ENCODE results near the gene NIPSNAP2.
"Not testable (repeated sequence)": the region's sequence is repeated elsewhere in the genome, so short reads cannot be mapped to it uniquely, and the experiment has no call there.

Gene NIPSNAP2

DNA sequence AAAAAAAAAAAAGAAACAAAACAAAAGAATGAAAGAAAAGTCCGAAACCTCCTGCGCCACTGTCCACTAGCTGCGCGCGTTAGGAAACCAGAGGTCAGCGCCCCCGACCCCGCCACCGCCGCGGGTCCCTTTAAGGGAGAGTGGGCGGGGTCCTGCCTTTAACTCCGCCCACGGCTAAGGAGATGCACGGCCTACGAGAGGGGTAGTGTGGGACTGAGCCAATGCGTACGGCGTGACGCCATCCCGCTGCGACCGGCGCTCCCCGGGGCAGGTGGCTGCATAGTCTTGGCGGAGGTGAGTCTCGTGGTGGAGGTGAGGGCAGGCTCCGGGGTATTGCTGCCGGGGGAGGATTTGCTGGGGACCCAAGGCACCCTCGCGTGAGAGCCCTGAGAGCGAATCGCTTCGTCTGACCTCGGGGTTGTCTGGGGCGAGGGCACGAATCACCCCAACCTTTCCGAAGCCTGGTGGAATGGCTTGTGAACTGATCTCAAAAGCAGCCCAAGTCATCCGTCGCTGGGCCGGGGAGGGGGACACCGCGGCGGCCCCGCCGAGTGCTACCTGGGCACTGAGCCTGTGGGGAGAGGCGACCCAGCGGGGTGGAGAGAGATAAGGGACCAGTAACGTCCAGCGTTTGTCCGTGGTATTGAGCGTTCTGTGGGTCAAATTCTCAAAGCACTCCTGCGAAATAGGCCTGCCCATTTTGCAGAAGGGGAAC is 12.6 kb upstream of the NIPSNAP2 start, which contains the start of gene MRPS17:
TSS of gene MRPS17 (plus strand) at position 241 of the 715 bp plus-strand sequence. CDS start 1,319 bp downstream, outside the sequence.
- H3F3A ChIP-seq (ENCODE audit: control insufficient read depth, insufficient read depth), result no peaks in the 10 kb centered on the region
- peaks cover 31% of the 10 kb centered on the region for H3K79me2 ChIP-seq (ENCODE audit: control insufficient read depth, low read length)
- peaks cover 6% of the 10 kb centered on the region; the same call in 1 of the 2 replicates for H4K20me1 ChIP-seq (ENCODE audit: control insufficient read depth, insufficient read depth, low read depth, low read length)
- H3K9me2 ChIP-seq (replicated peaks; ENCODE audit: control insufficient read depth, low read length), result no peaks in the 10 kb centered on the region
- H3K36me3 ChIP-seq (ENCODE audit: control insufficient read depth, low read length), result peaks cover 40% of the 10 kb centered on the region
- 0 out of 2 replicates have a peak within 1 kb of the TSS, but pooled peaks have one; percentile 3 for H3K27ac ChIP-seq (ENCODE audit: low read depth, low read length)
- TF ChIP-seq, protein P1, sequence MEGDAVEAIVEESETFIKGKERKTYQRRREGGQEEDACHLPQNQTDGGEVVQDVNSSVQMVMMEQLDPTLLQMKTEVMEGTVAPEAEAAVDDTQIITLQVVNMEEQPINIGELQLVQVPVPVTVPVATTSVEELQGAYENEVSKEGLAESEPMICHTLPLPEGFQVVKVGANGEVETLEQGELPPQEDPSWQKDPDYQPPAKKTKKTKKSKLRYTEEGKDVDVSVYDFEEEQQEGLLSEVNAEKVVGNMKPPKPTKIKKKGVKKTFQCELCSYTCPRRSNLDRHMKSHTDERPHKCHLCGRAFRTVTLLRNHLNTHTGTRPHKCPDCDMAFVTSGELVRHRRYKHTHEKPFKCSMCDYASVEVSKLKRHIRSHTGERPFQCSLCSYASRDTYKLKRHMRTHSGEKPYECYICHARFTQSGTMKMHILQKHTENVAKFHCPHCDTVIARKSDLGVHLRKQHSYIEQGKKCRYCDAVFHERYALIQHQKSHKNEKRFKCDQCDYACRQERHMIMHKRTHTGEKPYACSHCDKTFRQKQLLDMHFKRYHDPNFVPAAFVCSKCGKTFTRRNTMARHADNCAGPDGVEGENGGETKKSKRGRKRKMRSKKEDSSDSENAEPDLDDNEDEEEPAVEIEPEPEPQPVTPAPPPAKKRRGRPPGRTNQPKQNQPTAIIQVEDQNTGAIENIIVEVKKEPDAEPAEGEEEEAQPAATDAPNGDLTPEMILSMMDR (IDR thresholded peaks at IDR 0.05; ENCODE audit: low read depth, low read length, poor library complexity, severe bottlenecking), result no peak
- TF ChIP-seq EZH2phosphoT487 (IDR thresholded peaks at IDR 0.05; ENCODE audit: borderline replicate concordance, low read length), result no peak
- H3K27me3 ChIP-seq (ENCODE audit: control insufficient read depth, low read length), result no peaks in the 10 kb centered on the region
- peaks cover 10% of the 10 kb centered on the region for H3K4me1 ChIP-seq (ENCODE audit: control insufficient read depth, low read length)
- no peaks in the 10 kb centered on the region for H3K9me3 ChIP-seq (ENCODE audit: control insufficient read depth, insufficient read depth, low read length)
- H3K4me3 ChIP-seq (ENCODE audit: low read length), result peak within 1 kb of the TSS; percentile 97
- H3K4me2 ChIP-seq (ENCODE audit: low read length), result peak within 1 kb of the TSS; percentile 87

DNA sequence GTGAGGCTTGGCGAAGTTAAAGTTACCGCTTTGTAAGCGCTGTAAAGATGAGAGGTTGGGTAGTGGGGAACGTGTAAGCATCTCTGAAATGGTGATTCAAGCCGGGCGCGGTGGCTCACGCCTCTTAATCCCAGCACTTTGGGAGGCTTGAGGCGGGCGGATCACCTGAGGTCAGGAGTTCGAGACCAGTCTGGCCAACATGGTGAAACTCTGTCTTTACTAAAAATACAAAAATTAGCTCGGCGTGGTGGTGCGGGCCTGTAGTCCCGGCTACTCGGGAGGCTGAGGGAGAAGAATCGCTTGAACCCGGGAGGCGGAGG is 12.1 kb upstream of the NIPSNAP2 start:
- Histone ChIP-seq H3K27ac (ENCODE audit: low read depth, low read length) (0 out of 2 replicates have a peak overlapping the region, but pooled peaks have one; percentile 3), H3K36me3 (ENCODE audit: control insufficient read depth, low read length) (peaks cover 40% of the 10 kb centered on the region), H3K4me3 (ENCODE audit: low read length) (peak overlapping the region; percentile 97), H3K4me2 (ENCODE audit: low read length) (peak overlapping the region; percentile 87), H3K79me2 (ENCODE audit: control insufficient read depth, low read length) (peaks cover 31% of the 10 kb centered on the region)
- not testable (repeated sequence) for H3K4me1 ChIP-seq (ENCODE audit: control insufficient read depth, low read length); H3F3A ChIP-seq (ENCODE audit: control insufficient read depth, insufficient read depth); H3K27me3 ChIP-seq (ENCODE audit: control insufficient read depth, low read length); H4K20me1 ChIP-seq (ENCODE audit: control insufficient read depth, insufficient read depth, low read depth, low read length); H3K9me3 ChIP-seq (ENCODE audit: control insufficient read depth, insufficient read depth, low read length); H3K9me2 ChIP-seq (replicated peaks; ENCODE audit: control insufficient read depth, low read length)

DNA sequence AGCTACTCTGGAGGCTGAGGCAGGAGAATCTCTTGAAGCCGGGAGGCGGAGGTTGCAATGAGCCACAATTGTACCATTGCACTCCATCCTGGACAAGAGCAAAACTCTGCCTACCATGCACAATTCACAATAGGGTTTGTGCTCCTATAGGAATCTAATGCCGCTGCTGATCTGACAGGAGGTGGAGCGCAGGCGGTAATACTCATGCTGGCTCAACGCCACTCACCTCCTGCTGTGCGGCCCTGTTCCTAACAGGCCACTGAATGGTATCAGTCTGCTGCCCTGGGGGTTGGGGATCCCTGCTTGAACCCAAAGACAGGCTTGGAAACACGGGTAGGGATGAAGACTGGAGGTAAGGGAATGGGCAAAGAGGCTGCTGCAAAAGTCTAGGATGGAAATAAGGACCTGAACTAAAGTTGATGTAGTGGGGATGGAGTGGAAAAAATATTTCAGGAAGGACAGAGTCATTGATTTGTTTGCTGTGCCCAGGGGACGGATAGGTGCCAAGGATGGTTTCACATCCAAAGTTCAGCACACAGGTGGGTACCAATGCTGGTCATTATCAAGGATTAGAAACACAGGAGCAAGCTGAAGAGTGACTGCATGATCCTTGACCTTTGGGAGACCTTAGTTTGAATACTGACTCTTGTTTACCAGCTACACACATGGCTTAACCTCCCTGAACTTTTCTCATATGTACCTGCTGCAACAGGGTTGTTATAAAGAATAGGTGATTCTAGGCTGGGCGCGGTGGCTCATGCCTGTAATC is 10.5 kb upstream of the NIPSNAP2 start:
- Histone ChIP-seq H3K4me2 (ENCODE audit: low read length) (no peak overlapping the region), H3K27me3 (ENCODE audit: control insufficient read depth, low read length) (no peaks in the 10 kb centered on the region), H3K27ac (ENCODE audit: low read depth, low read length) (no peak overlapping the region), H3K9me3 (ENCODE audit: control insufficient read depth, insufficient read depth, low read length) (no peaks in the 10 kb centered on the region), H3K4me1 (ENCODE audit: control insufficient read depth, low read length) (peaks cover 10% of the 10 kb centered on the region), H3K79me2 (ENCODE audit: control insufficient read depth, low read length) (peaks cover 31% of the 10 kb centered on the region), H3K9me2 (replicated peaks; ENCODE audit: control insufficient read depth, low read length) (no peaks in the 10 kb centered on the region), H3F3A (ENCODE audit: control insufficient read depth, insufficient read depth) (no peaks in the 10 kb centered on the region; the same call in 1 of the 2 replicates), H4K20me1 (ENCODE audit: control insufficient read depth, insufficient read depth, low read depth, low read length) (peaks cover 6% of the 10 kb centered on the region; the same call in 1 of the 2 replicates), H3K36me3 (ENCODE audit: control insufficient read depth, low read length) (peaks cover 40% of the 10 kb centered on the region), H3K4me3 (ENCODE audit: low read length) (no peak overlapping the region)
- TF ChIP-seq, protein P1 (IDR thresholded peaks at IDR 0.05; ENCODE audit: low read depth, low read length, poor library complexity, severe bottlenecking), result no peak
- no peak for TF ChIP-seq EZH2phosphoT487 (IDR thresholded peaks at IDR 0.05; ENCODE audit: borderline replicate concordance, low read length)

DNA sequence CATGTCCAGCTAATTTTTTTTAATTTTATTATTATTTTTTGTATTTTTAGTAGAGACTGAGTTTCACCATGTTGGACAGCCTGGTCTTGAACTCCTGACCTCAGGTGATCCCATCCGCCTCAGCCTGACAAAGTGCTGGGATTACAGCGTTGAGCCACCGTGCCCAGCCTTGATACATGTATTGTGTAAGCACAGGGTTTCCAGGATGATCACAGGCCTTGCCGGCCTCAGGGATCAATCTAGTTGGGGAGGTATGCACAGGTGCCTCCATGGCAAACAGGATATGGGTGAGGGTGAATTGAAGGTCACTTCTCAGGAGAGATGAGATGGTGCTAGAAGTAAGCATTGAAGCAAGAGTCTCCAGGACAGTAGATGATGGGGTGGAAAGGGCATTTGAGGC is 7.2 kb upstream of the NIPSNAP2 start:
- H3K9me3 ChIP-seq (ENCODE audit: control insufficient read depth, insufficient read depth, low read length), result no peaks in the 10 kb centered on the region
- no peak overlapping the region for H3K4me2 ChIP-seq (ENCODE audit: low read length)
- peaks cover 6% of the 10 kb centered on the region; the same call in 1 of the 2 replicates for H4K20me1 ChIP-seq (ENCODE audit: control insufficient read depth, insufficient read depth, low read depth, low read length)
- peaks cover 5% of the 10 kb centered on the region; the same call in 1 of the 2 replicates for H3F3A ChIP-seq (ENCODE audit: control insufficient read depth, insufficient read depth)
- H3K79me2 ChIP-seq (ENCODE audit: control insufficient read depth, low read length), result peaks cover 23% of the 10 kb centered on the region
- H3K27ac ChIP-seq (ENCODE audit: low read depth, low read length), result no peak overlapping the region
- peaks cover 35% of the 10 kb centered on the region for H3K36me3 ChIP-seq (ENCODE audit: control insufficient read depth, low read length)
- H3K4me3 ChIP-seq (ENCODE audit: low read length), result no peak overlapping the region
- peaks cover 10% of the 10 kb centered on the region for H3K4me1 ChIP-seq (ENCODE audit: control insufficient read depth, low read length)
- TF ChIP-seq, protein P1 (IDR thresholded peaks at IDR 0.05; ENCODE audit: low read depth, low read length, poor library complexity, severe bottlenecking), result no peak
- TF ChIP-seq EZH2phosphoT487 (IDR thresholded peaks at IDR 0.05; ENCODE audit: borderline replicate concordance, low read length), result no peak
- H3K27me3 ChIP-seq (ENCODE audit: control insufficient read depth, low read length), result no peaks in the 10 kb centered on the region
- H3K9me2 ChIP-seq (replicated peaks; ENCODE audit: control insufficient read depth, low read length), result no peaks in the 10 kb centered on the region

Measured in DOHH2 (cell line).